ENCODE results near the gene NDUFA9. TPM values are rescaled to one million over a fixed set of nuclear protein-coding genes. Genes with fewer than 3 reads are reported as not detected.

The NDUFA9 gene
- total RNA-seq, 1 experiment from 2014 or later = 74.0 TPM

DNA sequence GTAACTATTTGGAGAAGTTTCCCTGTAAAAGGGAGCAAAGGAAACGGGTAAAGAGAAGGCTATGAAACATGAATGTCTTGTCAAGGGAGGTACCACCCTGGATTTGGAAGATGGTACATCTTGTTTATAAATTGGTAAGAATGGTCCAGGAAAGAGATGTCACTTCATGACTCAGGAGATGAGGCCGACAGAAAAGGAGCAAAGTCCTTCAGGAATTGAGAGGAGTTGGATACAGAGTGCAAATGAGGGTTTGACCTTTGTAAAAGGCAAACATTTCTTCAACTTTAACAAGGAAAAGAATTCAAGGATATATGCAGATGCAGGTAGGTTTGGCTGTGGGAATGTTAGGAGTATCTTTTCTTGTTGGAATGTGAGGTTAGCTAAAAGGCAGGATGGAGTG is 30.8 kb downstream of the NDUFA9 start:
- BruUV-seq (replicated peaks) = no TSS peak
- Histone ChIP-seq H3K4me3 (ENCODE audit: low read depth in 2 of 2, low read length in 2 of 2) (no peak overlapping the region), H3K9me3 (ENCODE audit: control insufficient read depth, insufficient read depth, low read depth, low read length) (no peaks in the 10 kb centered on the region), H3K36me3 (ENCODE audit: control insufficient read depth, insufficient read depth, low read length) (no peaks in the 10 kb centered on the region; the same call in none of the 2 replicates), H3K27ac (ENCODE audit: low read length) (no peak overlapping the region), H3K27me3 (ENCODE audit: control insufficient read depth, insufficient read depth, low read length) (no peaks in the 10 kb centered on the region), H3K4me1 (ENCODE audit: control insufficient read depth, insufficient read depth, low read length) (no peaks in the 10 kb centered on the region)
- intact Hi-C loops (cut with micrococcal nuclease; ENCODE audit: unreplicated experiment) (no loop called here), in situ Hi-C loops (cut with HindIII; ENCODE audit: low pct_unique_long_range_greater_than_20kb, low sequenced_read_pairs) (no loop called here)
- CTCF ChIA-PET = no interaction called here
- DNase-seq (ENCODE audit: low read depth, low spot score) (no peak), ATAC-seq (no peak)
- POLR2A ChIA-PET = no interaction called here
- TF ChIP-seq POLR2AphosphoS5 (IDR thresholded peaks at IDR 0.05; ENCODE audit: low read depth, low read length) = no peak
- TF ChIP-seq, protein P1, sequence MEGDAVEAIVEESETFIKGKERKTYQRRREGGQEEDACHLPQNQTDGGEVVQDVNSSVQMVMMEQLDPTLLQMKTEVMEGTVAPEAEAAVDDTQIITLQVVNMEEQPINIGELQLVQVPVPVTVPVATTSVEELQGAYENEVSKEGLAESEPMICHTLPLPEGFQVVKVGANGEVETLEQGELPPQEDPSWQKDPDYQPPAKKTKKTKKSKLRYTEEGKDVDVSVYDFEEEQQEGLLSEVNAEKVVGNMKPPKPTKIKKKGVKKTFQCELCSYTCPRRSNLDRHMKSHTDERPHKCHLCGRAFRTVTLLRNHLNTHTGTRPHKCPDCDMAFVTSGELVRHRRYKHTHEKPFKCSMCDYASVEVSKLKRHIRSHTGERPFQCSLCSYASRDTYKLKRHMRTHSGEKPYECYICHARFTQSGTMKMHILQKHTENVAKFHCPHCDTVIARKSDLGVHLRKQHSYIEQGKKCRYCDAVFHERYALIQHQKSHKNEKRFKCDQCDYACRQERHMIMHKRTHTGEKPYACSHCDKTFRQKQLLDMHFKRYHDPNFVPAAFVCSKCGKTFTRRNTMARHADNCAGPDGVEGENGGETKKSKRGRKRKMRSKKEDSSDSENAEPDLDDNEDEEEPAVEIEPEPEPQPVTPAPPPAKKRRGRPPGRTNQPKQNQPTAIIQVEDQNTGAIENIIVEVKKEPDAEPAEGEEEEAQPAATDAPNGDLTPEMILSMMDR (IDR thresholded peaks at IDR 0.05) = no peak
- no peak for TF ChIP-seq TCF7L2 (IDR thresholded peaks at IDR 0.05; ENCODE audit: low read depth, low read length)
- TF ChIP-seq, protein P2, sequence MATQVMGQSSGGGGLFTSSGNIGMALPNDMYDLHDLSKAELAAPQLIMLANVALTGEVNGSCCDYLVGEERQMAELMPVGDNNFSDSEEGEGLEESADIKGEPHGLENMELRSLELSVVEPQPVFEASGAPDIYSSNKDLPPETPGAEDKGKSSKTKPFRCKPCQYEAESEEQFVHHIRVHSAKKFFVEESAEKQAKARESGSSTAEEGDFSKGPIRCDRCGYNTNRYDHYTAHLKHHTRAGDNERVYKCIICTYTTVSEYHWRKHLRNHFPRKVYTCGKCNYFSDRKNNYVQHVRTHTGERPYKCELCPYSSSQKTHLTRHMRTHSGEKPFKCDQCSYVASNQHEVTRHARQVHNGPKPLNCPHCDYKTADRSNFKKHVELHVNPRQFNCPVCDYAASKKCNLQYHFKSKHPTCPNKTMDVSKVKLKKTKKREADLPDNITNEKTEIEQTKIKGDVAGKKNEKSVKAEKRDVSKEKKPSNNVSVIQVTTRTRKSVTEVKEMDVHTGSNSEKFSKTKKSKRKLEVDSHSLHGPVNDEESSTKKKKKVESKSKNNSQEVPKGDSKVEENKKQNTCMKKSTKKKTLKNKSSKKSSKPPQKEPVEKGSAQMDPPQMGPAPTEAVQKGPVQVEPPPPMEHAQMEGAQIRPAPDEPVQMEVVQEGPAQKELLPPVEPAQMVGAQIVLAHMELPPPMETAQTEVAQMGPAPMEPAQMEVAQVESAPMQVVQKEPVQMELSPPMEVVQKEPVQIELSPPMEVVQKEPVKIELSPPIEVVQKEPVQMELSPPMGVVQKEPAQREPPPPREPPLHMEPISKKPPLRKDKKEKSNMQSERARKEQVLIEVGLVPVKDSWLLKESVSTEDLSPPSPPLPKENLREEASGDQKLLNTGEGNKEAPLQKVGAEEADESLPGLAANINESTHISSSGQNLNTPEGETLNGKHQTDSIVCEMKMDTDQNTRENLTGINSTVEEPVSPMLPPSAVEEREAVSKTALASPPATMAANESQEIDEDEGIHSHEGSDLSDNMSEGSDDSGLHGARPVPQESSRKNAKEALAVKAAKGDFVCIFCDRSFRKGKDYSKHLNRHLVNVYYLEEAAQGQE (IDR thresholded peaks at IDR 0.05; ENCODE audit: insufficient read depth in 1 of 2, low read depth in 2 of 2, low read length in 1 of 2) = no peak
- no peak for TF ChIP-seq SIN3A (IDR thresholded peaks at IDR 0.05; ENCODE audit: borderline replicate concordance, insufficient read depth, low read depth, low read length)

DNA sequence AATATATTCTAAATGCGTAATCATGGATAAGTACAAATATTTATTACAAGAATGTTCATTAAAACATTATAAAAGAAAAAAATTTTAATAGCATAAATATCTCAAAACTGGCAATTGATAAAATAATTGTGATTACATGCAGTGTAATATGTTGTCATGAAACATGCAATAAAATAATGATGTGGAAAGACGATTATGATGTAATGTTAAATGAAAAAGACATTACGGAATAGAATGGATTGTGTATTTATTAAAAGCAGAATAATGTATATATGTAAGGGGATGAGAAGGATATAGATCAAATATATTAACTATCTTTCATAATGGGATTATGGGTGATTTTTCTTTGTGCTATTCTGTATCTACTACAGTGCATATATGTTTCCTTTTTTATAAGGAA is 32.8 kb downstream of the NDUFA9 start:
- BruUV-seq (replicated peaks) = no TSS peak
- H3K27me3 ChIP-seq (ENCODE audit: control insufficient read depth, insufficient read depth, low read length) = no peaks in the 10 kb centered on the region
- H3K4me3 ChIP-seq (ENCODE audit: low read depth in 2 of 2, low read length in 2 of 2) = no peak overlapping the region
- no peaks in the 10 kb centered on the region for H3K9me3 ChIP-seq (ENCODE audit: control insufficient read depth, insufficient read depth, low read depth, low read length)
- no peaks in the 10 kb centered on the region for H3K4me1 ChIP-seq (ENCODE audit: control insufficient read depth, insufficient read depth, low read length)
- H3K27ac ChIP-seq (ENCODE audit: low read length) = no peak overlapping the region
- in situ Hi-C loops (cut with HindIII; ENCODE audit: low pct_unique_long_range_greater_than_20kb, low sequenced_read_pairs) (no loop called here), intact Hi-C loops (cut with micrococcal nuclease; ENCODE audit: unreplicated experiment) (no loop called here)
- no peaks in the 10 kb centered on the region; the same call in none of the 2 replicates for H3K36me3 ChIP-seq (ENCODE audit: control insufficient read depth, insufficient read depth, low read length)
- ChIA-PET POLR2A (no interaction called here), CTCF (no interaction called here)
- DNase-seq (ENCODE audit: low read depth, low spot score) (no peak), ATAC-seq (no peak)
- TF ChIP-seq SIN3A (IDR thresholded peaks at IDR 0.05; ENCODE audit: borderline replicate concordance, insufficient read depth, low read depth, low read length) (no peak), TCF7L2 (IDR thresholded peaks at IDR 0.05; ENCODE audit: low read depth, low read length) (no peak), POLR2AphosphoS5 (IDR thresholded peaks at IDR 0.05; ENCODE audit: low read depth, low read length) (no peak)
- TF ChIP-seq, protein P2 (IDR thresholded peaks at IDR 0.05; ENCODE audit: insufficient read depth in 1 of 2, low read depth in 2 of 2, low read length in 1 of 2) = no peak
- TF ChIP-seq, protein P1 (IDR thresholded peaks at IDR 0.05) = no peak

Measured in Panc1 (cell line).